ENCODE data around the gene TCF7.

Gene TCF7

GRCh38 chr5:134113363-134113889 is 1.1 kb upstream of the TCF7 start:
- no peak for DNase-seq (ENCODE audit: low read depth)

- no peak for DNase-seq (ENCODE audit: low read depth)
These were observed 665 bp downstream of the TCF7 start for GRCh38 chr5:134114886-134115805.

- no peak for DNase-seq (ENCODE audit: low read depth)
These were observed 1.3 kb downstream of the TCF7 start for GRCh38 chr5:134115806-134116175.

GRCh38 chr5:134116286-134116685 is 1.8 kb downstream of the TCF7 start:
- DNase-seq (ENCODE audit: low read depth), result no peak

DNA sequence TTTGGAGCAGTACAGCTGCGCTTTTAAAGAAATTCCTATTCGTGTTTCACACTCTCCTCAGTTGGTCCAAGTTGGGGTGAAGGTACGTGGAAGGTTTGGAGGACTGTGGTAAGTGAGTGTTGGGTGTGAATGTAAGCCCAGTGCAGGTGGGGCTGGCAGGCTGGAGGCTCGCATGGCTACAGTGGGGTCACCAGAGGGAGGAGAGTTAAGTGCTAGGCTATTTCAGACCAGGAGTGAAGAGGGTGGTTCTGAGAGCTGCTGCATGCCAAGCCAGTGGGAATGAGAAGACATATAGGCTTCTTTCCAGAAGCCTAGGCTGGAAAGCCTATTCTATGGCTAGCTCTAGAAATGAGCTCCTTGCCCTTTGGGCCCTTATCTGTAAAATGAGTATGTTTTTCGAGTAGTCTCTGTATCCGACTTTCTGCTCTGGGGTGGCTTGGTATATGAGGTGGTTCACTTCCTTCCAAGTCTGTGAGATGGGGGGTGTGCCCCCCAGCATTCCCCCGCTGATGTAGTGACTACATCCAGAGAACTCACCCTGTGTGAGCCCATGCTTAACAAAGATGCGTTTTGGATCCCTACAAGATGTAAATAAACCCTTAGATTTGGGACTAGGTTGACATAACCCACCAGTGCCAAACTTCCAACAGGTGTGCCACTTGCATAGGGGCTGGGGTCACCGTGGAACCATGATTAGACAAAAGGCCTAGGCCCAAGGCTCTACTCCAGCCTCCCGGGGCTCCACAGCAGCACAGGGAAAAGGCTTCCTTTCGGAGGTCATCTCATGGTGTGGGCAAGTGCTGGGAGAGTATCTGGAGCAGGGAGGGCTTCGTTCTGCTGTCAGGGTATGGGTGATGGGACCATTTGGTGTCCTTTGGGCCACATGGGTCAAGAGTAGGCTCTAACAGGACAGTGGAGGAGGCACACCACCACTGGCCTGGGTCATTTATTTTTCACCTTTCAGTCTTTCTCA is 2.6 kb downstream of the TCF7 start:
- DNase-seq (ENCODE audit: low read depth), result no peak

DNA sequence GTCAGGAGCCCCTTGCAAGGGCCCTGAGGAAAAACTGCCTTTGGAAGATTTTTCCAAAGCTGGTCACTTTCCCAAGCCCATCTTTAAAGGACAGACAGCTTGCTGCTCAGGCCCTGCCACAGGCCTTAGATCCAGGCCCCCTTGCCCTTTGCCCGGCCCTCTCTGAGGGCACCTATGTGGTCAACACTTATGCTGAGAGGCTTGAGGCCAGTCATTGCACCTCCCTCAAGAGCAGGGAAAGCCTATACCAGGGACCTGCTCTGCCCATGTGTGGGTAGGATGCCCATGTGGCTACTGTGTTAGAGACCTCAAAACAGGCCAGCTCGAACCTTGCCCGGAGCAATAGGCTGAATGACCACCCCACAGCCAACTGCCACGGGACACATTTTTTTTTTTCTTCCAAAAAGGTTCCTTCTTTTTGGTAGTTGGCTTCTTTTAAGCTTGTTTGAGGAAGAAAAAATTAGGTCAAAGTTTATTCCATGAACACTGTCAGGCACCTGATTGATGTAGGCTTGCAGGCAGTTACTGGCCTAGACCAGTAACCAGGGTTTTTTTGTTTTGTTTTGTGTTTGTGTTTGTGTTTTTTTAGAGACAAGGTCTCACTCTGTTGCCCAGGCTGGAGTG is 3.8 kb downstream of the TCF7 start:
- no peak for DNase-seq (ENCODE audit: low read depth)

DNA sequence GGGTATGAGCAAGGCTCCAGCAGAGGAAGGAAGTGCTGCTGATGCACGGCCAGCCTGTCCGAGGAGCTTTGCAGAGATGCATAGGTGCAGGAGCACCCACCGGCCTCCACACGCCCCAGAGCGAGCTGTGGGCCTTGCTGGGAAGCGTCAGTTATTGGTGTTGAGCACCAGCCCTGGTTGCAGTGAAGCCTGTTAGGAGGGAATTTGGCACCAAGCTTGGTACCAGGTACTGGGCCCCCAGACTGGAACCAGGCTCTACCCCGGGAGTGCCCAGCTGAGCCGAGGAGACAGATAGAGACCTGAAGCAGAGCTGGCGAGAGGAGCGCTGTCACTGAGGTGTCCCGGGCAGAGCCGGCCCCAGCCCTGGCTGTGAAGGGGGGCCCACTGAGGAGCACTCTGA is 5.2 kb downstream of the TCF7 start:
- DNase-seq (ENCODE audit: low read depth), result no peak

DNA sequence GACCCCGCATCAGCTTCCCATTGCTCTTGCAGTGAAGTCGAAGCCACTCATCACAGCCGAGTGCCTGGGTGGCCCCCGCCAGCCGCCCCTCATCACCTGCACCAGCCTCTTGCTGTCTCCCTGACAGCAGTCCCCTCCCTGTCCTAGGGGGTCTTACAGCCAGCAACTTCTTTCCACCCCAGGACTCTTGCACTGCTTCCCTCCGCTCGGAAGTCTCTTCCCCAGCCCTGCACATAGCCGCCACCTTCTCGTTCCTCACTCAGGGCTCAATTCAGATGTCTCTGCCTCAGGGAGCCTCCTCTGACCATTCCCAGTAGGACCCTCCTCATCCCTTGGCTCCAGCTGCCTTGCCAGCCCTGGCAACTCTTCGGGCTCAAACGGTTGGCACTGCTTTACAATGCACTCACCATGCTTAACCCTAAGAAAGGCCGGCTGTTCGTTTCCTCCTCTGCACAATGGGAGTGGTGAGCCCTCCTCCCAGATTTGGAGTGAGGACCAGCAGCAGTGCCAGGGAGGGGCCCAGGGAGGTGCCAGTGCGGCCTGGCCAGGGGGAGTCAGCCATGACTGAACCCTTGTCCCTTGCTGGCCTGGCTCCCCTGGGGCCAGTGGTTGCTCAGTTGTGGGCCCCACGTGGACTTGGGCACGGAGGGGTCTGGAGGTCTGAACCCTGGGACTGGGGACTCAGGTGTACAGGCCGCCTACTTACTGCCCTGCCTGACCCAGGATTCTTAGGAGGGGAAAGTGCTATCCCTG is 6.1 kb downstream of the TCF7 start:
- no peak for DNase-seq (ENCODE audit: low read depth)

- DNase-seq (ENCODE audit: low read depth), result no peak
These were observed 8.0 kb downstream of the TCF7 start for GRCh38 chr5:134122530-134122929.

- DNase-seq (ENCODE audit: low read depth), result no peak
These were observed 8.9 kb downstream of the TCF7 start for GRCh38 chr5:134123360-134123759.

- DNase-seq (ENCODE audit: low read depth), result no peak
These were observed 10.0 kb downstream of the TCF7 start for GRCh38 chr5:134124289-134125038.

DNA sequence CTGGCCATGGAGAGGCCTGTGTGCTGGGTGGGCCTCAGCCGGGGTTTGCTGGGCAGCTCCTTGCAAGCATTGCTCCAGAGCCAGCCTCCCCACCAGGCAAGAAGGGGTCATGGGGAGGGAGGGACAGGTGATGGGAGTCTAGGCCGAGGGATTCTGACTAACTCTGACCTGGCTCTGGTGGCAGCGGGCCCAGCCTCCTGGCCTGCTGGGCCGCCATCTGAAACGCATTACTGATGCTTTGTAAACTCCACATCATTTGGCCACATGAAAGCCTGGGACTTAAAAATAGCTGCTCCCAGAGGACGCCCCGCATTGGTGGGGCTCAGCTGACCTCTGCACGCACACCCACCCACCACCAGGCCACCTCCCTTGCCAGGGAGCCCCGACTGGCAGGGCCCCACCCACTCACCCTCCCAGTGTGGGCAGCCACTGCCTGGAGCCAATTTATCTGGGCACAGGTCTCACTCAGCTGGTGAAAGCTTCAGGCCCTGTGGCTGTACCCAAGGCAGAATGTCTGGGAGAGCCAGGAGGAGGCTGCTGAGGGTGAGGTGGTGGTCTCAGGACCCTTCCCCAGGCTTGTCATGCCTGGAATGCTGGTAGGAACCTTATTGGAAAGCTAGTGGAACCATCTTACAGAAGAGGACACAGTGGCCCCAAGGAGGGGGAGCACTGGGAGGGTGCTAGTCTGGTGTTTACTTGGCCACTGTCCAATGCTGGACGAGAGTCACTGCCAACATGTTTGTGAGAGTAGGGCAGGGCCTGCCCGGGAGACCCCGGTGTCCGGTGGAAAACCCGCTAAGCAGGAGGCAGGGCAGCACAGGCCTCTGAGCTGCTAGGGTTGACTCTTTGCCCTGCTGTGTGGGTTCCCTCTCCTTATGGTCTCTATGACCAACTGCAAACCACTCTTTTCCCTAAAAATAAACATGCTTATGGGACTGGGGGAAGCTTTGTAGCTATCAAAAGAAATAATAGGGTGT is 10.8 kb downstream of the TCF7 start:
- peak; percentile 23 for DNase-seq (ENCODE audit: low read depth)

DNA sequence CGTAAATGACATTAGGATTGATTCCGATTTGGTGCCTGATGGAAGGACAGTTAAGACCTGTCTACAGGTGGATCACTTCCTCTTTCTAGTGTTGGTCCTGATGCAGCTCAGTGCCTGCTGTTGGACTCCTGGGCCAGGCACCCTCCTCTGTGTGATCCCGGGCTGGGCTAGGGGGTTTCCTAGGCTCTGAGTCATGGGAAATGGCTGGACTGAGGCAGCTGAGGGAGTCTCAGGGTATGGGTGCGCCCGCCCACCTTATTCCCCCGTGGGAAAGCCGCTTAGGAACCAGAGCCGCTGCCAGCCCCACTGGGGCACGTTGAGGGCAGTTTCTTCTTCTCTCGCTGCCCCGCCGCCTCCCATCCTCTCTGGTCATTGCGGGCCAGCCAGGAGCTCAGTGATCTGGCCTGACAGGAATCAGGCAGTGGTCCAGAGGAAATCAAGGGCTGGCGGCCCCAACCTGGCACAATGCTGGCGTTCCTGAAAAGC is 12.9 kb downstream of the TCF7 start:
- DNase-seq (ENCODE audit: low read depth), result no peak

DNA sequence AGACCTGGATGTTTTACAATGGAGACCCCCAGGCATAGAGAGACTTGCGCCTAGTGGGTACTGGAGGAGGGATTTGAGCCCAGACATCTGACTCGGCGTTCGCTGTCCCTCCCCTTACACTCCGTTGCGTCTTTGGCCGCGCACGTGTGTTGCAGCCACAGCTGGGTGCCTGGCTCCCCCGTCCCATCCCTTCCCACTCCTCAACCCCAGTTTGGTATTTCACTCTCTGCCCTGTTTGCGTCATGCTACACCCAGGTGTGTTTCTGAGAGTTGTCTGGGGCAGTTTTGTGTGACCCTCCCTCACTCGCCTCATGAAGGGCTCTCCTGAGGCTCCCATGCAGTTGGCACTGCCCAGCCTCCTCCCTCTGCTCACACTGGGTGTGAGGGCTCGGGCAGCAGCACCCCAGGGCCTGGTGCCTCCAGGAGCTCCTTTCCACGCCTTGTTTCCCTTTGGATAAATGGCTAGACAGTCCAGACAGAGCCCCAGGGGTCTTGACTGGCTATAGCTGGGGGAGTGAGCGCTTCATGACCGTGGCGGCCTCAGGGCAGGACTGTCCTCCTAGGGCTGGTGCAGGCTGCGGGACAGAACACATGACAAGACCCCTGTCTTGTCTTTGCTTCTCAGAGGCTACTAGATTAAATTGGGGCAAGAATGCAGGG is 13.6 kb downstream of the TCF7 start:
- DNase-seq (ENCODE audit: low read depth), result no peak

DNA sequence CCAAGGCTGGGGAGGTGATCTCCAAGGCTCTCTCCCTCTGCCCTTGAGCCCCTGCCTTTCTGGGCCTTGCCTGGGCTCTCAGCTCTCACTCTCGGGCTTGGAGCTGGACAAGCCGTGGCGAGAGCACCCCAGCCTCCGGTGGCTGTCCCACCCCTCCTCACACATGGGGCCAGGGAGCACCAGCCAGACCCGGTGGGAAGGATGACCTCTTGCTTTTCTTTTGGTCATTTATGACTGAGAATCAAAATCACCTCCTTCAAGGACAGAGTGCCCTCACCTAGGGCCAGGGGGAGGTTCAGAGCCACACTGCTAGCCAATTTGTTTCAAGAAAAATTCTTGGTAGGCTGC is 14.1 kb downstream of the TCF7 start:
- DNase-seq (ENCODE audit: low read depth), result no peak

GRCh38 chr5:134129411-134130238 is 15.1 kb downstream of the TCF7 start:
- DNase-seq (ENCODE audit: low read depth), result no peak

- no peak for DNase-seq (ENCODE audit: low read depth)
These were observed 15.9 kb downstream of the TCF7 start for GRCh38 chr5:134130239-134130945.

Data from amniotic epithelial cell (primary cell).